ENCODE results near the gene KRTCAP2.
"Not testable (repeated sequence)": the region's sequence is repeated elsewhere in the genome, so short reads cannot be mapped to it uniquely, and the experiment has no call there.

GRCh38 chr1:155155996-155156643 is 17.0 kb downstream of the KRTCAP2 start:
- not testable (repeated sequence) for TF ChIP-seq CTCF (IDR thresholded peaks at IDR 0.05; ENCODE audit: insufficient read depth, low read length); POLR2AphosphoS5 (IDR thresholded peaks at IDR 0.05; ENCODE audit: low read depth); GABPA (IDR thresholded peaks at IDR 0.05; ENCODE audit: low read depth)
- TF ChIP-seq, protein P1, sequence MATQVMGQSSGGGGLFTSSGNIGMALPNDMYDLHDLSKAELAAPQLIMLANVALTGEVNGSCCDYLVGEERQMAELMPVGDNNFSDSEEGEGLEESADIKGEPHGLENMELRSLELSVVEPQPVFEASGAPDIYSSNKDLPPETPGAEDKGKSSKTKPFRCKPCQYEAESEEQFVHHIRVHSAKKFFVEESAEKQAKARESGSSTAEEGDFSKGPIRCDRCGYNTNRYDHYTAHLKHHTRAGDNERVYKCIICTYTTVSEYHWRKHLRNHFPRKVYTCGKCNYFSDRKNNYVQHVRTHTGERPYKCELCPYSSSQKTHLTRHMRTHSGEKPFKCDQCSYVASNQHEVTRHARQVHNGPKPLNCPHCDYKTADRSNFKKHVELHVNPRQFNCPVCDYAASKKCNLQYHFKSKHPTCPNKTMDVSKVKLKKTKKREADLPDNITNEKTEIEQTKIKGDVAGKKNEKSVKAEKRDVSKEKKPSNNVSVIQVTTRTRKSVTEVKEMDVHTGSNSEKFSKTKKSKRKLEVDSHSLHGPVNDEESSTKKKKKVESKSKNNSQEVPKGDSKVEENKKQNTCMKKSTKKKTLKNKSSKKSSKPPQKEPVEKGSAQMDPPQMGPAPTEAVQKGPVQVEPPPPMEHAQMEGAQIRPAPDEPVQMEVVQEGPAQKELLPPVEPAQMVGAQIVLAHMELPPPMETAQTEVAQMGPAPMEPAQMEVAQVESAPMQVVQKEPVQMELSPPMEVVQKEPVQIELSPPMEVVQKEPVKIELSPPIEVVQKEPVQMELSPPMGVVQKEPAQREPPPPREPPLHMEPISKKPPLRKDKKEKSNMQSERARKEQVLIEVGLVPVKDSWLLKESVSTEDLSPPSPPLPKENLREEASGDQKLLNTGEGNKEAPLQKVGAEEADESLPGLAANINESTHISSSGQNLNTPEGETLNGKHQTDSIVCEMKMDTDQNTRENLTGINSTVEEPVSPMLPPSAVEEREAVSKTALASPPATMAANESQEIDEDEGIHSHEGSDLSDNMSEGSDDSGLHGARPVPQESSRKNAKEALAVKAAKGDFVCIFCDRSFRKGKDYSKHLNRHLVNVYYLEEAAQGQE (IDR thresholded peaks at IDR 0.05; ENCODE audit: insufficient replicate concordance, low read depth) = not testable (repeated sequence)

Measured in HL-60 (cell line).